ENCODE data around the gene COL23A1.
"Not testable (repeated sequence)": the region's sequence is repeated elsewhere in the genome, so short reads cannot be mapped to it uniquely, and the experiment has no call there.

COL23A1 gene

DNA sequence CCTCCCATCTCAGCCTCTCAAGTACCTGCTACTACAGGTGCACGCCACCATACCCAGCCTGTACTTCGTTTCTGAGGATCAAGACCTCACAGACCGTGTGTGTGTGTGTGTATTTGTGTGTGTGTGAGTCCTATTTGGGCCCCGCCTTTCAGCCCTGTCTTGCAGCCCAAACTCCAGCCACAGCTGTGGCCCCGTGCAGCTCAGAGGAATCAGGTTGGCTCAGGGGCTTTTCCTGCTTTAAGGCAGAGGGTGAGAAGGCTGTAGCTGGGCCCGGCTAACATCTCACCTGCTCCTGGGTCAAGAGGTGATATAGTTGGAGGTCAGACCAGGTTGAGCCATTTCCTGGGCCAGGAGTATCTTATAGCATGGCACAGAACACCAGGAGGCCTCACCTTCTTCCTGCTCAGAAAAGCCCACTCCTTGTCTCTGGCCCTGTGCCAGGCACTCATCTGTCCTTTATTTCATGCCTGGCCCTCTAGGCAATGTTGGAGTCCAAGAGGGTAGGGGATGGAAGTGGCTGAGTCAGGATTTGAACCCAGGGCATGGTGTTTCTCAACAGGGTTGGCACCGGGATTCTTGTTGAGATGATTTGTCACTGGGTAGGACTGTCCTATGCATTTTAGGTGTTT lies 356.0 kb downstream of the COL23A1 start:
- DNase-seq = no peak

DNA sequence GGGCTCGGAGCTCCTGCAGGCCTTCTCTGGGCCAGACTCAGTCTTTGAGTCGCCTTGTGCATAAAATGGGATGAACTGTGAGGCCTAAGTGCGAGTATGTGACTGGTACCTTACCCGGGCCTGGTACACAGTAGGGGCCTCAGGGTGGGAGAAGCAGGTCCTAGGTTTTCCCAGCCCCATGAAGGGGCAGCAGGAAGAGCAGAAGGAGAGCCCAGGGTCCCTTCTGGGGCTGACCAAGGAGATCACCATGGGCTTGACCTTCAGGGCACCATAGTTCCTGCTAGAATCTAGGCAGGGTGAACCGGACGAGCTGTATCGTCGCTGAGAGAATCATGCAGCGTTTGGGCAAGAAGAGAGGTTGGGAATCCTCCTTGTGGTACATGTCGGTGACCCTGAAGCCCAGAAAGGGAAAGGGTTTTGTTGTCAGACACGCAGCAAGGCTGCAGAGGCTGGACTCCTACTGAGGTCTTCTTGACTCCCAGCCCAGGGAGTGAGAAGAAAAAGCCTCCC lies 357.2 kb downstream of the COL23A1 start:
- DNase-seq = no peak

DNA sequence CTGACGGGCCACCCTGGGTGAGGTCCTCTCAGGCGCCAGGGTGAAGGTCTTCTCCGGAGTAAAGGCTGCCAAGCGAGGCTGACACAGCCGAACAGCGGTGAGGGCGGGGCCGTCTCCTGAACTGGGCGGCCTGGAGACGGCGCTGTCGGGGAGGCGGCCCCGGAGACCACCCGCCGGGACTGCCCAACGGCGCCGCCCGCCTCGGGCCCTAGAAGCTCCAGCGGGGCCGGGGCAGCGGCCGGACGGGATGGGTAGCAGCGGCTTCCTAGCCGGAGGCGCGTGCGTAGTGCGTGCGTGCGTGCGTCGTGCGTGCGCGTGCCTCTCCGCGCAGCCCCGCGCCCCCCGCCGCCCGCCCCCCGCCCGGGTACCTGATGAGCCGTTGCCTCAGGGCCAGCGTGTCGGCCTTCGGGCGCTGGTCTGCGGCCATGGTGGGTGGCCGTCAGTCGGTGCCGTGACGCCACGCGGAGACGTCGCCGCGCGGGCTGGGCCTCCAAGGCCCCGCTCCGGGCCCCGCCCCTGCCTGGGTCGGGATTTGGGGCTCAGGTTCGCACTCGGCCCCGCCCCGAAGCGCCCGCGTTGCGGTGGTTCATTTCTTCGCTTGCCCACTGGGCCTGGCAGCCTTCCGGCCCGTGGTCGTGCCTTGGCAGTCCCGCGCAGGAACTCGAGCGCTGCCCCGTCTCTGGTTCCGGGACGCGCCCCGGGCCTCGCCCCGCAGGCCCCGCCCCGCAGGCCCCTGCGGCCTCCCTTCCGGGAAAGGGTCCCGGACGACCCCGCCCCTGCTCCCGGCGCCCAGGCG lies 357.9 kb downstream of the COL23A1 start, which contains the start of gene PHYKPL:
Gene PHYKPL, minus strand, starts transcription at position 679 of the 796 bp plus-strand sequence. Its CDS starts 252 bp downstream, at position 427.
- DNase-seq = peak in 1 of 2 experiments; percentile 76

DNA sequence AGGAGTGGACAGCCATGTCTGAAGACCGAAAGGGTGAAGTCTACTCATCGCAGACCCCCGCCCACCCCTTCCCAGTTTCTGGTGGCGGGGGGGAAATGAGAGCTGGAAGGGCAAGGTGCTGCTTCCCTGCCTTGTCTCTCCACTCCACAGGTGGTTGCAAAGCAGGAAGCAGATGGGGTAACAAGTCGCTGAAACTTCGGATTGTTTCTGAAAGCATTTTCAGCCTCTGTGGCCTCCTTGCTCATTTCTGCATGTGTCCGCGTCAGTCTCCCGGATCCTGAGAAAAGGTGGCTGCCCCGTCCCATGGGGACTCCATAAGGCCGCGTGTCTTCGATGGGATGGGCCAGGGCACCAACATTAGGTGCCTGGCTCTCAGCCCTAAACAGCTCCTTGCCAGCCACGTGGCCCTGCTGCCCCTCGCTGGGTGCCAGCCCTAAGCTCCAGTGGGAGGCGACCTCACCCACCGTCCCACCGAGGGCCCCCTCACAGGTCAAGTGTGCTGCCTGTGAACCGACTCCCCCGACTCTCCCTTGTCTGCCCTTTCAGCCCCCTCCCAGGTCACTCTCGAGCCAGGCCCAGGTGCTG lies 358.6 kb downstream of the COL23A1 start:
- DNase-seq = no peak

DNA sequence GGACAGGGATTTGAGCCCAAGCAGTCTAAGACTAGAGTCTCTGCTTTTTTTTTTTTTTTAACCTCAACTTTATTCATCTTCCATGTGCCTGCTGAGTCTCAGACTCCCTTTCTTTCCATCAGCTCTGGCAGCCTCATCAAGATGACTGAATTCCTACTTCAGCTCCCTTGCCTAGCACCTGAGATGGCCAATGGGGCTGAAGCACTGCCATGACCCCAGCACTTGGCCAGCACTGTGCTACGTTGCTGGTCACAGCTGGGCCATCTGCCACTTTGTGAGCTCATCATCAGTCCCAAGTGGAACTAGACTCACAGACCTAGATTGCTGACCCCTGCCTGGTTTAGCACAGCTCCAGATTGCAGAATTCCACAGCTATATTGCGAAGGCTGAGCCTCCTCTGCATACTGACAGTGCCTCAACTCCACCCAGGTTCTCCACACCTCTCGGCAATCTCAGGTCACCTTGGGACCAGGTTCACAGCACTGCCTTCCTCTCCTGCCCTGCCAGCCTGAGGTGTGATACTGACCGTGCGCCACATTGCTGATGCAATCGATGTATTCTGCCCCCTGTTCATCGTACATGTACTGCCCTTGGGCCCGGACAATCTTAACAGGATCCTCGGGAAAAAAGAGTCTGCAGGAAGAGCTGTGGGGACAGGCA lies 359.2 kb downstream of the COL23A1 start:
- DNase-seq = no peak

DNA sequence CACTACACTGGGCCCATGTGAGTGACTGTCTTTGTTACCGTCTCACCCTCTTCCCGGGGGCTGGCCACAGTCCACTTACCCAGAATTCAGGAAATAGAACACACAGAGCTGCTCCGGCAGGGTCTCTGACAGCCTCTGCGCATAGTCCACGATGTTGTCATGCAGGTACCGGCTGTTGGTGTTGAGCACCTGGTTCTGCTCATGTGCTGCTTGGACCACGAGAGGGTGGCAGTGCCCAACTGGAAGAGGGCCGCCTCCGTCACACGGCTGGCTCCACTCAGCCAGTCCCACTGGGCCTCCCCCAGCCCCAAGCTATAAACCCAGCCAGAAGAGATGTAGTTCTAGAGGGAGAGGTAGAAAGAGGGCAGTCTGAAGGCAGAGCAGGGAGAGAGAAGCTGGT lies 360.3 kb downstream of the COL23A1 start:
- DNase-seq = no peak

DNA sequence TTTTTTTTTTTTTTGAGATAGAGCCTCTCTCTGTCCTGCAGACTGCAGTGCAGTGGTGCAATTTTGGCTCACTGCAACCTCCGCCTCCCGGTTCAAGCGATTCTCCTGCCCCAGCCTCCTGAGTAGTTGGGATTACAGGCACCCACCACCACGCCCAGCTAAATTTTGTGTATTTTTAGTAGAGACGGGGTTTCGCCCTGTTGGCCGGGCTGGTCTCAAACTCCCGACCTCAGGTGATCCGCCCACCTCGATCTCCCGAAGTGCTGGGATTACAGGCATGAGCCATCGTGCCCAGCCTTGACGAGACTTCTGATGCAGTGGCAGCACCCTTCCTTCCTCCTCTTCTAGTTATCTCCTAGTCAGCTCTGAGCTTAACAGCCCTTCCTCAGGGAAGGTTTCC lies 361.1 kb downstream of the COL23A1 start:
- not testable (repeated sequence) for DNase-seq

DNA sequence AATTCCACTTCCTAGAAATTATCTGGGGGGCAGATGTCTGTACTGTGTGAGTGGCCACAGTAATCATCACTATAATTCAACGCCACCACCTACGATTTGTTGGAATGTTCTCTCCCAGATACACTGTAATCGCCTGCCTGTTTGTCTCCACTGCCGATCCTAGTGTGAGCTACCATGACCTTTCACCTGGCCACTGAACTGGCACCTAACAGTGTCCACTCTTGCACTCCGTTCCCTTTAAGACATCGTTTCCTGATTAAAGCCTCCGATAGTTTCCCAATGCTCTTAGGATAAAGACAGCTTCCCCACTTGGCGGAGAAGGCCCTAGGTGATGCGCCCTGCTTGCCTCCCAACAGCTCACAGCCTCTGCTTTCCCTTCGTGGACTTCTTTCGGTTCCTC lies 361.6 kb downstream of the COL23A1 start:
- no peak for DNase-seq

DNA sequence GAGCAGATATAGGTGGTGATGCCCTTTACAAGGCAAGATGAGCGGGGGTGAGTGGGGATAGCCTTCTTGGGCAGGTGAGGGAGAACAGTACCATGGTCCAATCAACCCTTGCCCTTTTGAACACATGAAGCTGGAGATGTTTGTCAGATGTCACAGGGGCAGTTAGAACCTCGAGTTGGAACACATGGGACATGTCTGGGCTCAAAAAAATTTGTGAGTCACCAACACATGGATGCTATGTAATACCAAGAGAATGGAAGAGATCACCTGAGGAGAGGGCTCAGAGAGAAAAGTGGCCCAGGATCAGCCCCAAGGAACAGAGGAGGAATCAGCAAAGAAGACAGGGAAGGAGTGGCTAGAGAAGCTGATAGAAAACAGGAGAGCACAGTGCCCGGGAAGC lies 362.3 kb downstream of the COL23A1 start:
- no peak for DNase-seq

DNA sequence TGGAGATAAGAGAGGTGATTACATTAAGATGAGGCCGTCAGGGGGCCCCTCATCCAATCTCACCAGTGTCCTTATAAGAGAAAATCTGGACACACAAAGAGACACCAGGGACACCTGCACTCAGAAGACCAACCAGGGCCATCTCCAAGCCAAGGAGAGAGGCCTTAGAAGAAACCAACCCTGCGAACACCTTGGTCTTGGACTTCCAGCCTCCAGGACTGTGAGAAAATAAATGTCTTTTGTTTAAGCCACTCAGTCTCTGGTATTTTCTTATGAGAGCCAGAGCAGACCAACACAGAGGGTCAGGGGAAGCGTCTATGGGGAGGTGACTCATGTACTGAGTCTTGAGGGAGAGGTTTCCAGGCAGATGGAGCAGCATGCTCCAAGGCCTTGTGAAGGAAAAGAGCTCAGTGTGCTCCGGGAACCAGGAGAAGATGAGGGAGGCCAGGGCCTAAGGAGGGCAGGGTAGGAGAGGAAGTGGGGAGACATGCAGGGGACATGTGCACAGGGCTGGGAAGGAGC lies 363.0 kb downstream of the COL23A1 start:
- no peak for DNase-seq

DNA sequence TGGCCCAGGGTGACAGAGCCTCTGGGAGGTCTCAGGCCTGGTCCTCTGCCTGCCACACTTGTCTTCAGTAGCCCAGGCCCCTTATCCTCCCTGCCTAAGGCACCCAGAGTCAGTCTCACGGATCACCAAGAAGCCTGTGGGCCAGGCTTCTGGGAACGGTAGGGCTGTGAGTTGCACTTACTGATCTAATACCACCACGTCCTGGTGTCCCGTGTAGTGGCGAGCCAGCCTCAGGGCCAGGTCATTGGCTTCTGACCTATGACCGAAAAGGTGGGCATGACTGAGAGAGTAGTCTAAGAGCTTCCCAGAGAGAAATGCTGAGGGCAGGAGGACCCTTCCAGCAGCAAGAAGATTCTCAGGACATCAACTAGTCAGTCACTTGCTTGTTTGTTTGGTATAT lies 365.0 kb downstream of the COL23A1 start:
- DNase-seq = no peak

DNA sequence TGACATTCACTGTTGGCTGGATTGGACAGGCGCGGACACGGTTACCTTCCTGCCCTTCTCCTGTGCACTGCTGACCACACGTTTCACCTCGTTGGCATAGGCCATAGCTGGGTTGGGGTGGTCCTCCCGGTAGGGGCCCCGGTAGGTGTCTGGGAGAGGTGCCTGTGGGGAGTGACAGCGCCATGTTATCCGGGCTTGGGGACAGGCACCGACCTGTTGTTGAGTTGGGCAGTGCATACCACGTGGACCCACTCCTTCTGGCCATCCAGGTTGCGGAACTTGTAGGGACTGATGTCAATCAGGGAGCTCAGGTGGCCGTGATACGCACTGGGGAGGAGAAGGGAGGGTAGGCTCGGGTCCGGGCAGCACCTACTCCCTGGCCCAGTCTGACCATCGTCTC lies 365.8 kb downstream of the COL23A1 start:
- DNase-seq = no peak

DNA sequence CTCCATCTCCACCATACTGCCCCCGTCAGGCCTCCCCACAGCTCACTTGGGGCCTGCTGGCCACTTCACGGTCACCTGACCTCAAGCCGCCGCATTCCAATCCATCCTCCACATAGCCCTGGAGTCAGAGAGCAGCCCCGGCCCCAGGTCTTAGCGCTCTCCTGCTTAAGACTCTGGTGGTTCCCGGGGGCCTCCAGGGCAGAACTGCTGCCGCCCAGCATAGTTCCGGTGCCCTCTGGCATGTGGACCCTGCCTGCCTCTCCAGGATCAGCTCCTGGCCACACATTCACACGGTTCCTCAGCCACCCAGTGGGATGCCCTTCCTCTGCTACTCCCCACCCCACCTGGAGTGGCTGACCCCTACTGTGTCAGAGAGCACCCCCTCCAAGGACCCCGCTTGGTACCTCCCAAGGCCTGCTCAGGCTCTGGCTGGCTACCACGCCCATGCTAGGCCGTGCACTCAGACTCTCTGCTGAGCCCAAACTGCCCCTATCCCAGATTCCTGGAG lies 366.3 kb downstream of the COL23A1 start:
- no peak for DNase-seq

DNA sequence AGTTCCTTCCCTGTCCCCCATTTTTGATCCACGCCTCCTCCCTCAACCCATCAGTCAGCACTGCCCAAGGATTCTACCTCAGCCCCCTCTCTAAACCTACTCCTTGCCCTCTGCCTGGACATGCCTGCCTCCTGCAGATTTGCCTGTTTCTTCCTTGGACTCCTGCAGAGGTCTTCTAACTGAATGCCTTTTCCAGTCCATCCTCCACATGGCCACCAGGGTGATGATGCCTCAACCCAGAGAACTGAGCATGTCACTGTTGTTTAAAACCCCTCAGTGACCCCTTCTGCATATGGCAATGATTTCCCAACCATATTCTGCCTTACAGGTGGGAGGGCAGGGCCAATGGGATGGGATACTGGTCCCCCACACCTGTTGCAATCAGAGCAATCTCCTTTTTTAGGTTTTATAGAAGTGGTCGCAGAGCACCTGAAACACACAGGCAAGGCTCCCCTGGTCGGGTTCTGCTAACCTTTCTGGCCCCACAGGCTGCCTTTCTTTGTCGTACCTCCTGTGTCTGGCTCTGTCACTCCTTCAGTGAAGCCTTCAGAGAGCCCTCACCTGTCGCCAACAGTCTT lies 366.9 kb downstream of the COL23A1 start:
- no peak for DNase-seq

DNA sequence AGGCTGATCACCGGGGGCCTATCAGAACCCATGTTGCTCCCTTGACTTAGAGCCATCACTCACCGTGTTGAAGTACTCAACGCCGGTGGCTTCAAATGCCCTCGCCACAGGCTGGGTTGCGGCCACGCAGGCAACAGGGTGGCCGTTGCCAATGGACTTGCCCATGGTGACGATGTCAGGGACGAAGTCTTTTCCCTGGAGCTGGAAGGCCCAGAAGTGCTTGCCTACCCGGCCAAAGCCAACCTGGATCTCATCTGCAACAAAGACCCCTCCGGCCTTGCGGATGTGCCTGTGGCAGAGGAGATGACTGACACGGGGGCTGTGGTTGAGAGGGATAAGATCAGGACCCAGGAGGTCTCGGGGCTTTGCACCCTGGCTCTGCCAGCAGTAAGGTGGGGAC lies 367.9 kb downstream of the COL23A1 start:
- no peak for DNase-seq

DNA sequence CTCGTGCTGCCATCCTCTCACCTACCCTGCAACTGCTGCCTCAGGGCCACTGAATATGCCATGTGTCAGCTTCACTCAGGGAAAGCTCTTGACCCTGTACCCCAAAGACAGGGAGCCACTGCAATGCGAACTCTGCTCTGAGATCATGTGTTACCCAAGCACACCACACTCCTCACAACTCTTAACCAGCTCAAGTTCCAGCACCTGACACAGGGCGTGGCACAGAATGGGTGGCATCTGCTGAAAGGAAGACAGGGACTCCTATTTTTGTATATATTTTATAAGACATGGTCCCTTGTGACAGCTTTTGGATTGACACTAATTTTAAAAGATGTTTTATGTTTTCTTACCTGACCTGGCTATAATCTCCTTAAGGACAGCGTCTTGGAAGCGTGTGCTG lies 368.3 kb downstream of the COL23A1 start:
- no peak for DNase-seq

DNA sequence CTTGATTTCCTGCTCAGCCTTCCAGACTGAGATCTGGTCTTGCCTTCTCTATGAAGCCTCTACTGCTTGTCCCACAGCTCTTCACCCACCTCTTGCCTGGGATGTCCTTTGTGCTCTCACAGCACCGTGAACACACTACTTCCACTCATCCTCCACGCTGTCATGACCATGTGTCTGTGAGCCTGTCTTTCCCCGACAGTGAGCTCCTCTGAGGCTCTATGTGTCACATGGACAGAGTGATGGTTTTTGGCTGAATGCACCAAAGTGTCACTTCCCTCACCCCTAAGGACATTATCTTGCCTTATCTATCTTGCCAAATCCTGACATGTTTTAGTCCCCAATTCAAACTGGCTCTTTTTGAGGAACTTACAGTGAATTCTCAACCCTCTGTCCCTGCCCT lies 368.9 kb downstream of the COL23A1 start:
- DNase-seq = no peak

DNA sequence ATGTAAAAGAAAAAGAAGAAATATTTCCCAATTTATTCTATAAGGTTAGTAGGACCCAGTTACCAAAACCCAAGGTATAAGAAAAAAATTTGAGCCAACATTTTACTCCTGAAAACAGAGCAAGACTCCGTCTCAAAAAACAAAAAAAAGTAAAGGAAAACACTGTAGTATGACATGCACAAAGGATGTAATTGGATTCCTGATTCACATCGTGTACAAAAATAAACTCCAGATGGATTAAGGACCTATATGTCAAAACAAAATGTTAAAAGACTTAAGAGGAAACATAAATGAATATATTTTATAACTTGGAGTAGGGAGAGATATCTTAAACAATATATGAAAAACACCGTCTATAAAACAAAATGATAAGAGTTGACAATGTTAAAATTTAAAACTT lies 371.4 kb downstream of the COL23A1 start:
- no peak for DNase-seq

DNA sequence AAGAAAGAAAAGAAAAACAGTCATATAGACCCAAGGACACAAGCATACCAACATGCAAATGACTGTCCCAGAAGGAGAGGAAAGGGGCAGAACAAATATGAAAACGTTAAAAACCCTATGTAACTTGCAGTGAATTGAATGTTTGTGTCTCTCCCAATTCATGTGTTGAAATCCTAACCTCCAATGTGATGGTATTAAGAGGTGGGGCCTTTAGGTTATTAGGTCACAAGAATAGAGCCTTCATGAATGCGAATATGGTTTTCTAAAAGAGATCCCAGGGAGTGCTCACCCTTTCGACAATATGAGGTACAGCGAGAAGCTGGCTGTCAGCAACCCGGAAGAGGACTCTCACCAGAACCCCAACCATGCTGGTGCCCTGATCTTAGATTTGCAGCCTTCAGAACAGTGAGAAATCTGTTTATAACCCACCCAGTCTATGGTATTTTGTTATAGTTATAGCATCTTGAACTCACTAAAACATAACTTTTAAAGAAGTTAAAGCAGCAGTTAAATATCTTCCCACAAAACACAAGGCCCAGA lies 371.9 kb downstream of the COL23A1 start:
- DNase-seq = no peak

DNA sequence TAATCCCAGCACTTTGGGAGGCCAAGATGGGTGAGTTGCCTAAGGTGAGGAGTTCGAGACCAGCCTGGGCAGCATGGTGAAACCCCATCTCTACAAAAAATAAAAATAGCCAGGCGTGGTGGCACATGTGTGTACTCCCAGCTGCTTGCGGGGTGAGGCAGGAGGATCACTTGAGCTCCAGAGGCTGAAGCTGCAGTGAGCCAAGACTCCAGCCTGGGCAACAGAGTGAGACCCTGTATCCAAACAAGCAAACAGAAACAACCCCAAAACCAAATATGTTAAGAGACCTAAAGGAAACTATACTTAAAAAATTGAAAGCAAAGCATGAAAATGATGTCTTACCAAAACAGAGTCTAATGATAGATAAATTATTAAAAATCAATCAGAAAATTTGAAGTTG lies 373.4 kb downstream of the COL23A1 start:
- DNase-seq = no peak

DNA sequence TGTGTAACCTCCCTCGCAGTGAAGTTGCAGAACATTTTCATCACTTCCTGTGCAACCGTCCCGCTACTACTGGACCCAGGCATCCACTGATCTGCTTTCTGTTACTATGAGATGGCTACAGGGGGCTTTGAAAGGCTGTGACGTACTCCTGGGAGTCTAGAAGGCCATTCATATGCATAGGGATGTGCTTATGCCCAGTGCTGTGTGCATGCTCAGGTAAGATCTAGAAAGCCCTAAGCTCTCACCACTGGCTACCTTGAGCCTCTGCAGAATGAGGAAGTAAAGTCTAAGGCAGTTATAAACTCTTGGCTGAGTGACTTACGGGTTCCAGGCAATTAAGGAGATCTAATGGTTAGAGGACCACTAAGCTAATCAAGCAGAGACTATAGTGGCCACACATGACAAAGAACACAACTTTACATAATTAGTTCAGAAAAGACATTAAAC lies 374.1 kb downstream of the COL23A1 start:
- DNase-seq = no peak
